GM23338 (cell line): ENCODE results near the gene UGT2B10. TPM values are rescaled to one million over a fixed set of nuclear protein-coding genes. Genes with fewer than 3 reads are reported as not detected.

Source experiments
- ATAC-seq: fragments of 200-7000 bp; cut with Tn5 transposase; 3 replicates; pipeline ENCODE4 v1.9.1; 2020
- DNase-seq: peaks from one replicate; pipeline ENCODE4 v3.0.0-alpha.2; 2015; ENCODE audit warnings: low spot score
- H2AFZ ChIP-seq: fragments of 200-600 bp; sonication (generic); 2 replicates; pipeline ENCODE4 v1.8.0; 2016; ENCODE audit warnings: antibody characterized with exemption, mild to moderate bottlenecking, moderate library complexity
- H3F3A ChIP-seq: fragments of 200-600 bp; sonication (generic); replicated peaks from 2 replicates; pipeline ENCODE4 v1.8.0; 2017; ENCODE audit warnings: antibody characterized with exemption, mixed run types, low read depth
- H3K27ac ChIP-seq: fragments of 200-600 bp; sonication (generic); 2 replicates; pipeline ENCODE4 v1.6.1; 2016; ENCODE audit warnings: low read depth
- H3K27me3 ChIP-seq: fragments of 200-600 bp; sonication (generic); 2 replicates; pipeline ENCODE4 v1.8.0; 2016; ENCODE audit warnings: mild to moderate bottlenecking, mixed run types, moderate library complexity; ENCODE audit not compliant: insufficient read depth
- H3K36me3 ChIP-seq: fragments of 200-600 bp; sonication (generic); 2 replicates; pipeline ENCODE4 v1.8.0; 2016; ENCODE audit warnings: mild to moderate bottlenecking; ENCODE audit not compliant: insufficient read depth
- H3K4me1 ChIP-seq: fragments of 200-600 bp; sonication (generic); 2 replicates; pipeline ENCODE4 v1.8.0; 2016; ENCODE audit warnings: mild to moderate bottlenecking, moderate library complexity; ENCODE audit not compliant: insufficient read depth
- H3K4me2 ChIP-seq: fragments of 200-600 bp; sonication (generic); 2 replicates; pipeline ENCODE4 v1.7.1; 2017; ENCODE audit warnings: mixed run types
- H3K4me3 ChIP-seq: fragments of 200-600 bp; sonication (generic); 2 replicates; pipeline ENCODE4 v1.6.1; 2016; ENCODE audit warnings: mixed run types
- H3K79me2 ChIP-seq: fragments of 200-600 bp; sonication (generic); replicated peaks from 2 replicates; pipeline ENCODE4 v1.8.0; 2017; ENCODE audit warnings: mild to moderate bottlenecking; ENCODE audit not compliant: insufficient read depth
- H3K9me2 ChIP-seq: fragments of 200-600 bp; sonication (generic); 2 replicates; pipeline ENCODE4 v1.8.0; 2017; ENCODE audit not compliant: insufficient read depth
- H4K20me1 ChIP-seq: fragments of 200-600 bp; sonication (generic); replicated peaks from 2 replicates; pipeline ENCODE4 v1.8.0; 2017; ENCODE audit warnings: mild to moderate bottlenecking; ENCODE audit not compliant: insufficient read depth
- H3K27ac Mint-ChIP-seq: 2 replicates; pipeline ENCODE4 v1.8.0; 2020; ENCODE audit warnings: inconsistent platforms, mild to moderate bottlenecking, moderate library complexity, mixed read lengths
- H3K27me3 Mint-ChIP-seq: 3 replicates; pipeline ENCODE4 v1.8.0; 2022; ENCODE audit warnings: low read depth, mild to moderate bottlenecking, moderate library complexity, mixed read lengths, inconsistent platforms; ENCODE audit not compliant: insufficient read depth, poor library complexity
- H3K36me3 Mint-ChIP-seq: 3 replicates; pipeline ENCODE4 v1.8.0; 2021; ENCODE audit warnings: low read depth, mild to moderate bottlenecking, inconsistent platforms, moderate library complexity, mixed read lengths
- H3K4me1 Mint-ChIP-seq: 3 replicates; pipeline ENCODE4 v1.8.0; 2020; ENCODE audit warnings: mild to moderate bottlenecking, inconsistent platforms, mixed read lengths
- H3K4me3 Mint-ChIP-seq: 3 replicates; pipeline ENCODE4 v1.8.0; 2021; ENCODE audit warnings: moderate library complexity, mild to moderate bottlenecking, inconsistent platforms, mixed read lengths
- H3K9me3 Mint-ChIP-seq: 3 replicates; pipeline ENCODE4 v1.8.0; 2020; ENCODE audit warnings: moderate library complexity, mild to moderate bottlenecking, inconsistent platforms, mixed read lengths
- CREB1 ChIP-seq: fragments of 250-450 bp; sonication (Bioruptor Pico); IDR thresholded peaks from 2 replicates; pipeline ENCODE4 v1.5.0; 2020; ENCODE audit warnings: low read depth, mild to moderate bottlenecking, moderate library complexity
- ETS1 ChIP-seq: IDR thresholded peaks from 2 replicates; pipeline ENCODE4 v1.6.1; 2016; ENCODE audit warnings: antibody characterized with exemption
- EZH2 ChIP-seq: fragments of 200-600 bp; sonication (generic); IDR thresholded peaks from one replicate; pipeline ENCODE4 v1.8.0; 2017; ENCODE audit warnings: antibody characterized with exemption, mild to moderate bottlenecking, low read depth; ENCODE audit not compliant: unreplicated experiment
- EZH2phosphoT487 ChIP-seq: fragments of 200-600 bp; sonication (generic); IDR thresholded peaks from one replicate; pipeline ENCODE4 v1.8.1; 2018; ENCODE audit warnings: antibody characterized with exemption; ENCODE audit not compliant: unreplicated experiment
- JUNB ChIP-seq: IDR thresholded peaks from one replicate; pipeline ENCODE4 v1.6.1; 2016; ENCODE audit warnings: antibody characterized with exemption; ENCODE audit not compliant: unreplicated experiment
- POLR2AphosphoS5 ChIP-seq: IDR thresholded peaks from 2 replicates; pipeline ENCODE4 v1.6.1; 2016; ENCODE audit warnings: antibody characterized with exemption, low read depth
- ZNF114 ChIP-seq: fragments of 250-450 bp; sonication (Bioruptor Pico); IDR thresholded peaks from 2 replicates; pipeline ENCODE4 v1.5.0; 2020; ENCODE audit warnings: mild to moderate bottlenecking, moderate library complexity
- ZNF331 ChIP-seq: fragments of 250-450 bp; sonication (Bioruptor Pico); IDR thresholded peaks from 2 replicates; pipeline ENCODE4 v1.5.0; 2020; ENCODE audit warnings: low read depth, mild to moderate bottlenecking, moderate library complexity
- ZNF462 ChIP-seq: fragments of 250-450 bp; sonication (Bioruptor Pico); IDR thresholded peaks from 2 replicates; pipeline ENCODE4 v1.5.0; 2020; ENCODE audit warnings: mild to moderate bottlenecking, moderate library complexity
- polyA plus RNA-seq: library from polyadenylated mRNA; unstranded; fragments of >200 nt; fragmentation: Nextera tagmentation; extraction: Ambion mirVana; gene quantifications from 2 replicates; pipeline ENCODE4 v1.2.1, GENCODE V29; 2016
- total RNA-seq: library from RNA; depleted of rRNA; stranded (reverse); fragments of >200 nt; shearing (Covaris generic); gene quantifications from 2 replicates; pipeline ENCODE4 v1.2.3, GENCODE V29; 2014

Gene UGT2B10
- total and polyA plus RNA-seq, 2 experiments from 2014 or later = not detected

GRCh38 chr4:68877555-68877954 lies 61.8 kb downstream of the UGT2B10 start (continued):
- no peak for TF ChIP-seq ZNF462 (CRISPR knock-in tag)
- no peak for TF ChIP-seq CREB1 (CRISPR knock-in tag)
- TF ChIP-seq JUNB = no peak

- Histone ChIP-seq H2AFZ (no peak overlapping the region), H3K27ac (no peak overlapping the region), H3K9me2 (no peaks in the 10 kb centered on the region), H3K36me3 (no peaks in the 10 kb centered on the region), H3K4me3 (no peak overlapping the region), H3K4me1 (no peaks in the 10 kb centered on the region), H3K79me2 (no peaks in the 10 kb centered on the region), H3K4me2 (no peak overlapping the region), H3F3A (no peaks in the 10 kb centered on the region), H3K27me3 (no peaks in the 10 kb centered on the region), H4K20me1 (no peaks in the 10 kb centered on the region)
- ATAC-seq = no peak
- Mint-ChIP-seq H3K36me3 (0 out of 3 replicates have a peak, but pooled peaks cover 4% of the 10 kb centered on the region), H3K27me3 (peaks cover 2% of the 10 kb centered on the region), H3K4me1 (no peaks in the 10 kb centered on the region), H3K9me3 (no peaks in the 10 kb centered on the region), H3K4me3 (no peak overlapping the region), H3K27ac (no peak overlapping the region)
- DNase-seq = no peak
- TF ChIP-seq ZNF114 (no peak), ZNF462 (CRISPR knock-in tag) (no peak), POLR2AphosphoS5 (no peak), EZH2phosphoT487 (no peak), CREB1 (CRISPR knock-in tag) (no peak), ZNF331 (CRISPR knock-in tag) (no peak), ETS1 (no peak), EZH2 (no peak)
These were observed 62.3 kb downstream of the UGT2B10 start for GRCh38 chr4:68878048-68878447.
